AG09309 (cell line): ENCODE results near the gene GLIS2.
"Not testable (repeated sequence)": the region's sequence is repeated elsewhere in the genome, so short reads cannot be mapped to it uniquely, and the experiment has no call there.

Source experiments
- DNase-seq: peaks from one replicate; pipeline ENCODE4 v3.0.0-alpha.2; 2010; ENCODE audit warnings: low read depth
- H3K4me3 ChIP-seq: 2 replicates; pipeline ENCODE4 v1.5.1; 2011; ENCODE audit warnings: mild to moderate bottlenecking, low read depth, low read length, moderate library complexity; ENCODE audit not compliant: control insufficient read depth
- TF ChIP-seq, protein P1 (sequence below): IDR thresholded peaks from 2 replicates; pipeline ENCODE4 v1.5.1; 2011; ENCODE audit warnings: mild to moderate bottlenecking, low read depth, low read length, inconsistent platforms; ENCODE audit not compliant: insufficient read depth, control insufficient read depth; ENCODE audit errors: missing control alignments

GLIS2 gene

DNA sequence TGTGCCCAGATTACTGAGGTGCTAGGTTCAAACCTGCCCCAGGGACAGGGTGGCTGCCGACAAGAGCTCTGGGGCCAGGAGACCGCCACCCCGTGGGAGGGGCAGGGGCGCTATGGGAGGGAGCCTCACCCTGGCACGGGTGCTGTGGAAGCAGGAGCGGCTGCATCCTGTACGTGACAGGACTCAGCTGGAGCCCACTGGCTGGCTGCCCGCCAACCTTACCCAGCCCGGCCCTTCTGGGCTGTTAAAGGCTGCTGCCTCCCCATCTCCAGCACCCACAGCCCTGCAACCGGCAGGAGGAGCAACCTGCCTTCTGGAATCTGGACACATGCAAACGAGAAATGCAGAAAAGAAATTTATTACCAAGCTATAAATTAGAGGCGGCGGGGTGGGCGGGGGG lies 24.0 kb downstream of the GLIS2 start:
- no peak overlapping the region for H3K4me3 ChIP-seq
- TF ChIP-seq, protein P1, sequence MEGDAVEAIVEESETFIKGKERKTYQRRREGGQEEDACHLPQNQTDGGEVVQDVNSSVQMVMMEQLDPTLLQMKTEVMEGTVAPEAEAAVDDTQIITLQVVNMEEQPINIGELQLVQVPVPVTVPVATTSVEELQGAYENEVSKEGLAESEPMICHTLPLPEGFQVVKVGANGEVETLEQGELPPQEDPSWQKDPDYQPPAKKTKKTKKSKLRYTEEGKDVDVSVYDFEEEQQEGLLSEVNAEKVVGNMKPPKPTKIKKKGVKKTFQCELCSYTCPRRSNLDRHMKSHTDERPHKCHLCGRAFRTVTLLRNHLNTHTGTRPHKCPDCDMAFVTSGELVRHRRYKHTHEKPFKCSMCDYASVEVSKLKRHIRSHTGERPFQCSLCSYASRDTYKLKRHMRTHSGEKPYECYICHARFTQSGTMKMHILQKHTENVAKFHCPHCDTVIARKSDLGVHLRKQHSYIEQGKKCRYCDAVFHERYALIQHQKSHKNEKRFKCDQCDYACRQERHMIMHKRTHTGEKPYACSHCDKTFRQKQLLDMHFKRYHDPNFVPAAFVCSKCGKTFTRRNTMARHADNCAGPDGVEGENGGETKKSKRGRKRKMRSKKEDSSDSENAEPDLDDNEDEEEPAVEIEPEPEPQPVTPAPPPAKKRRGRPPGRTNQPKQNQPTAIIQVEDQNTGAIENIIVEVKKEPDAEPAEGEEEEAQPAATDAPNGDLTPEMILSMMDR, result no peak
- DNase-seq, result no peak

DNA sequence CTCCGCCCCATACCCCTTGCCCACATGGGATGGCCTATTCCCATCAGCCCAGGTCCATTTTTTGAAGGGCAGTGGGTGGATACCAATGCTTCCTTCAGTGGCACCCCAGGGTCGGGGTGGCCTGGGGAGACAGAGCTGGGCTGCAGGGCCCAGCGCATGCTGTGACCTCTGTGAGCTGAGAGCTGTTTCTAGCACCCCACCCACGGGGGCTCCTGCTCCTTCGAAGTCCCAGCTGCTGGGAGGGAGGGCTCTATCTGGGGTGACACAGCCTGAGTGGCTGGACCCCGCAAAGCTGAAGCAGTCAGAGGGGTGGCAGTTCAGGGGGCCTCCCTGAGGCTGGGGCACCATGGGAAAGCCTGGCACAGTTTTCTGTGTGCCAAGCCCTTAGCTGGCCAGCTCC lies 24.6 kb downstream of the GLIS2 start:
- no peak for DNase-seq
- TF ChIP-seq, protein P1, result no peak

DNA sequence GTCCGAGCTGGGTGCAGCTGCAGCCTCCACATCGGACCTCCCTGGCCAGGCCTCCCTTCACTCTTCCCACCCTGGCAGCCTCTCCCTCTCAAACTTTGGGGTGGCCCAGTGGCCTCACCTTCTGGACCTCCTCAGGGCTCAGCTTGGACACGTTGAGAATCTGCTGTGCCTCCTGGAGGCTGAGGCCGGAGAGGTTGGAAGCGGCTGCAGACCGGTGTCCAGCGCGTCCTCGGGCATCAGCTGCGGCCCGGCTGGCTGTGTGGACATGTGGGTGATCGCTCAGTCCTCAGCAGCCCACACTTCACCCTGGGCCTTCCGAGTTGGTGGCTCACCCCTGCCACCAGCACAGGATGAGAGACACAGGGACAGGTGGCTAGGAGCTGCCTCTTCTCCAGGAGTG lies 25.4 kb downstream of the GLIS2 start:
- DNase-seq, result no peak
- H3K4me3 ChIP-seq, result no peak overlapping the region
- TF ChIP-seq, protein P1, result no peak

More for the DNA sequence above, 24.6 kb downstream of the GLIS2 start:
- no peak overlapping the region for H3K4me3 ChIP-seq

DNA sequence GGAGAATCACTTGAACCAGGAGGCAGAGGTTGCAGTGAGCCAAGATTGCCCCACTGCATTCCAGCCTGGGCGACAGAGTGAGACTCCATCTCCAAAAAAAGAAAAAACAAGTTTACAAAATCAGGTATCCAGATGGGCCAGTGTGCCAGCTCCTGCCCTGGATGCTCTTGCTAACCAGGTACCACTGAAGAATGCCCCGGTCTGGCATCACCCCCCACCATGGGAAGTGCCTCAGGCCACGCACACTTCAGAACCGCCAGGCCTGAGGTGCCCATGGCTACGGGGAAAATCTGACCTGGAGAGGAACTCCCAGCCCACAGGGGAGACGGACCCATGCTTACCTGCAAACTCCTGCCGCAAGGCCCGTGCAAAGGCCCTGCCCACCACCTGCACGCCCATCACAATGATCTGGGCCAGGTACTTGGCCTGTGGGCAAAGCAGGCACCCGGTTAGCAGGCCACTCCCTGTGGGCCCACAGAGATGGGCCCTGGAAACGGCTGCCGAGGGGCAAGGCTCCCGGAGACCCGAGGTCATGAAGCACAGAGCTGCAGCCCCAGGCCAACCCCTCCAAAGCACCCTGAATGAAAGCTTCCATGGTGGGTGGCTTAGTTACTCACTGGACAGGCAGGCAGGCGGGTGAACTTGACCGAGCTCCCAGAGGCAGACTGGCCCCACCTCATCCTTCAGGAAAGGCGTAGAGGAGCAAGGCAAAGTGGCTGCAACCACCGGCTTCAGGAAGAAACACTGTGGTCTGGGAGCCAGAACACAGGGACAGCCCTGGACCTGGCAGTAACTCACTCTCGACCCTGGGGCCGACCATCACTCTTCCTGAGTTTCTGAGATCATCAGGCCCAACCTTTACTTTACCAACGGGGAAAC lies 27.2 kb downstream of the GLIS2 start:
- TF ChIP-seq, protein P1, result no peak
- DNase-seq, result no peak
- no peak overlapping the region for H3K4me3 ChIP-seq

DNA sequence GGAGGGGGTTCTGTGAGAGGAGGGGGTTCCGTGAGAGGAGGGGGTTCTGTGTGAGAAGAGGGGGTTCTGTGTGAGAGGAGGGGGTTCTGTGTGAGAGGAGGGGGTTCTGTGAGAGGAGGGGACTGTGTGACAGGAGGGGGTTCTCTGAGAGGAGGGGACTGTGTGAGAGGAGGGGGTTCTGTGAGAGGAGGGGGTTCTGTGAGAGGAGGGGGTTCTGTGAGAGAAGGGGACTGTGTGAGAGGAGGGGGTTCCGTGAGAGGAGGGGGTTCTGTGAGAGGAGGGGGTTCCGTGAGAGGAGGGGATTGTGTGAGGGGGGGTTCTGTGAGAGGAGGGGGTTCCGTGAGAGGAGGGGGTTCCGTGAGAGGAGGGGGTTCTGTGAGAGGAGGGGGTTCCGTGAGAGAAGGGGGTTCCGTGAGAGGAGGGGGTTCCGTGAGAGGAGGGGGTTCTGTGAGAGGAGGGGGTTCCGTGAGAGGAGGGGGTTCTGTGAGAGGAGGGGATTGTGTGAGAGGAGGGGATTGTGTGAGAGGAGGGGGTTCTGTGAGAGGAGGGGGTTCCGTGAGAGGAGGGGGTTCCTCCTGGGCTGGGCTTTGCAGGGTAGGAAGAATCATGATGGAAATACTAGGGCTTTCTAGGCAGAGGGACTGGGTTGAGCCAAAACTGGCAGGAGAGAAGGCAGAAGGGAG lies 28.6 kb downstream of the GLIS2 start:
- H3K4me3 ChIP-seq, DNase-seq: not testable (repeated sequence)

DNA sequence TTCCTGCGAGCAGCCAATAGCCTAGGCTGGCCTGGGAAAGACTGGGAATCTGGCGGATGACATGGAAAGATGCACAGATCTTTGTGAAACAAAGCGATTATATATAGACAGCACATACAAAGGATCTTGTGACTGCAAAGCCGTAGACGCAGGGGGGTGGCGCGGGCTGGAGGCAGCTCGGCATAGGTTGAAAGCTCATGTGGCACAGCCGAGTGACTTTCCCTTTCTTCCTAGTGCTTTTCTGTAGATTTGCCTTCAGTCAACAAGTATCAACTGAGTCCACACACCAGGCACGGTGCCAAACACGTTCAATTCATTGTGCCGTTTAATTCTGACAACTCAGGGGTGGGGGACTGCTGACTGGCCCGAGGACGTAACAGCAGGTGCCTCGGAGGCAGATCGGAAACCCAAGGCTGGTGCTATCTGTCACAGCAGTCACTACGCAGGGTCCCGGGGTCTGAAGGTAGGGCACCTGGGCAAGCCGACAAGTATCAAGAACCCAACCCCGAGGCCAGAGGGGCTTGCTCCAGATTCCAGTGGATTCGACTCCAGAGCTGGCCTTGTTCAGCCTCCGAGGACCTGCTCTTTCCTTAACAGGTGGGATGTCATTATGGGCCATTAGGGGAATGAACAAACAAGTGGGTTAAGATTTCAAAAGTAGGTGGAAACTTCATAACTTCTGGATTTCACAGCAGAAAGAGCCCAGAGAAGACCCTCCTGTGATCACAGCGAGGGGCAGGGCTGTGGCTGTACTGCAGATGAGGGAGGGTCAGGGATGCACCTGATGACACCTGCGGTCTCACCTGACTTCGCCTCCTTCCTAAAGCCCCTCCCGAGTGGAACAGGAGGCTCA lies 29.3 kb downstream of the GLIS2 start:
- no peak overlapping the region for H3K4me3 ChIP-seq
- no peak for DNase-seq
- TF ChIP-seq, protein P1, result no peak
